Endometrial microvascular endothelial cells (primary cell): Measurements from ENCODE around the gene OR13C8. TPM values are rescaled to one million over a fixed set of nuclear protein-coding genes. Genes with fewer than 3 reads are reported as not detected.

Source experiments
- in situ Hi-C: cut with HindIII; loops from 2 replicates; pipeline ENCODE4 v1.10.0; 2017; ENCODE audit warnings: low sequenced_read_pairs, low pct_unique_long_range_greater_than_20kb; ENCODE audit errors: inconsistent ontology term
- total RNA-seq: library from RNA; depleted of rRNA; stranded (reverse); fragments of >200 nt; gene quantifications from one replicate; pipeline ENCODE4 v1.2.3, GENCODE V29; 2015; ENCODE audit errors: inconsistent ontology term

The OR13C8 gene
- total RNA-seq, 1 donor from 2014 or later, result not detected

DNA sequence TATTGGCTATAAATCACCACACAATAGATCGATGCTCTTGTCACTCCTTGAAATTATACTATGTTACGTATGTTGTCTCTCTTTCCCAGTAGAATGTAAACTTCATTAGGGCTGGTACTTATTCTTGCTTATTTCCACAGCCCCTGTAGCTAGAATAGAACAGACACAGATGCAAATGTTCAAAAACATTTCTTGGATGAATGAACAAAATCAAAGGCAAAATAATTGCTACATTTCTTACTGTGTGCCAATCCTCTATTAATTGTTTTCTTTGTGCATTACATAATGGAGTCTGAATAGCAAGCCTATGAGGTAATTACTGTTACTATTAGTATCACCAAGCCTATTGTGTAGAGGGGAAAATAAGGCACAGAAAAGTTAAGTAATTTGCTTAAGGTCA is 37.2 kb downstream of the OR13C8 start:
- in situ Hi-C loops, result no loop called here

DNA sequence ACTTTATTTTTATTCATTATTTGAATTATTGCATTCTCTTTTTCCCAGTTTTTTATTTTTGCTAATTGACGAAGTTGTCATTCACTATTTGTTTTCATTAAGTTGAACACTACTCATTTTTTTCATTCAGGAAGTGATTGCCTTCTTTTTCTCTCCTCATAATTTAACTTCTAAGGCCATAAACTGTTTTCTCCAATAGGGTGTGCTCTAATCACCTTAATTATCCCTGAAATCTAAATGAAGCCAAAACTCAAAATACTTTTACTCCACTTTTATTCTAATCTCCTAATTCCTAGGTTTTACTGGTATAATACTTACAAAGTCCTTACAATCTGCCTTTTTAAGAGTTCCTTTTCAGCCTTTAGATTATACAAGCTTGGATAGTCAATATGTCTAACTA is 39.4 kb downstream of the OR13C8 start:
- in situ Hi-C loops, result no loop called here

DNA sequence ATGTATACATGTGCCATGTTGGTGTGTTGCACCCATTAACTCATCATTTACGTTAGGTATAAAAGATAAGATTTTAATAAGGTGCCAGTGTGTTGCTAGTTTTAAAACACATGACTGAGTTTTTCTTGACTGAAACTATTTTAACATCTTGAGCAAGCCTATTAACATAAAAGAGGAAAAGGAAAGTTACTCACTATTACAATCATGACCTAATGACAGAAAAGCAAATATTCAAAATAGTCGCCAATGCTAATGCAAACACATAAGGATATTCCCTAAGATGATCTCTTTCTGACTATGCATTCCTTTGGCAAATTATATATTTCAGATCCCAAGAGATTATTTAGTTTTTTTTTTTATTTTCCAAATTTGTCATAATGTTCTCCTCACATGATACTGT is 42.2 kb downstream of the OR13C8 start:
- in situ Hi-C loops, result no loop called here

- in situ Hi-C loops, result no loop called here
These were observed 48.5 kb downstream of the OR13C8 start for GRCh38 chr9:104617418-104617817.

DNA sequence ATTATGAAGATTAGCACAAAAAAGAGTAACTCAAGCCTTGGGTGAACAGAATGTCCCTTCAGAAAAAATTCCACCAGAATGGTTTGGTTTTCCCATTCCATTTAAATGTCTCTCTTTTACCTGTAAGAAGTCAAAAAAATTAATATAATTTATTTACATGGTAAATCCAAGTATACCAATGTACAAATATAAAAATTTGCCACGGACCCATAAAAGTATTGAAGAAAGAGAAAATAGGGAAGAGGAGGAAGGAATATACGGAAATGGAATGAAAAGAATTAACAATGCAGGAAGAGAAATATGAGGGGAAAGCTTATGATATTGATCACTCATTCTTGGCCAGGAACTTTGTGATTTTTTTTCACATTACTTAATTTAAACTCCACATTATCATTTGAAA is 49.1 kb downstream of the OR13C8 start, which contains the start of gene OR13C9:
Gene OR13C9, minus strand, starts transcription at position 101 of the 400 bp plus-strand sequence. Its CDS starts 0 bp downstream, at position 101.
- in situ Hi-C loops, result no loop called here

Other genes with a start within 250 kb of the OR13C8 start
- not detected for gene OR13F1, start 64.9 kb upstream of the OR13C8 start, total RNA-seq
- not detected for gene OR13C4, start 42.0 kb upstream of the OR13C8 start, total RNA-seq
- gene OR13C3, start 32.3 kb upstream of the OR13C8 start, total RNA-seq, result not detected
- not detected for gene OR13C5, start 30.2 kb downstream of the OR13C8 start, total RNA-seq
- not detected for gene OR13C2, start 36.5 kb downstream of the OR13C8 start, total RNA-seq
- not detected for gene OR13C9, start 49.0 kb downstream of the OR13C8 start, total RNA-seq
- not detected for gene OR13D1, start 125.3 kb downstream of the OR13C8 start, total RNA-seq
- gene NIPSNAP3A, start 178.5 kb downstream of the OR13C8 start, total RNA-seq, result 68.4 TPM
- 0.37 TPM for gene NIPSNAP3B, start 195.0 kb downstream of the OR13C8 start, total RNA-seq